GM18498 (cell line): ENCODE results near the gene SCARB2.

Source experiments
- ATAC-seq: cut with Tn5 transposase; IDR thresholded peaks from one replicate; pipeline ENCODE4 v1.9.1; 2021; ENCODE audit warnings: mild to moderate bottlenecking, moderate library complexity; ENCODE audit not compliant: unreplicated experiment

Gene SCARB2

GRCh38 chr4:76200771-76201231 lies 12.8 kb downstream of the SCARB2 start:
- ATAC-seq = no peak

- ATAC-seq = peak; percentile 87
Observed at GRCh38 chr4:76199664-76200211, 13.9 kb downstream of the SCARB2 start.

- peak; percentile 45 for ATAC-seq
Observed at GRCh38 chr4:76198411-76199237, 15.0 kb downstream of the SCARB2 start.

GRCh38 chr4:76197971-76198410 lies 15.6 kb downstream of the SCARB2 start:
- ATAC-seq = no peak

GRCh38 chr4:76197031-76197743 lies 16.4 kb downstream of the SCARB2 start:
- ATAC-seq = no peak

- no peak for ATAC-seq
Observed at GRCh38 chr4:76196376-76196775, 17.2 kb downstream of the SCARB2 start.

DNA sequence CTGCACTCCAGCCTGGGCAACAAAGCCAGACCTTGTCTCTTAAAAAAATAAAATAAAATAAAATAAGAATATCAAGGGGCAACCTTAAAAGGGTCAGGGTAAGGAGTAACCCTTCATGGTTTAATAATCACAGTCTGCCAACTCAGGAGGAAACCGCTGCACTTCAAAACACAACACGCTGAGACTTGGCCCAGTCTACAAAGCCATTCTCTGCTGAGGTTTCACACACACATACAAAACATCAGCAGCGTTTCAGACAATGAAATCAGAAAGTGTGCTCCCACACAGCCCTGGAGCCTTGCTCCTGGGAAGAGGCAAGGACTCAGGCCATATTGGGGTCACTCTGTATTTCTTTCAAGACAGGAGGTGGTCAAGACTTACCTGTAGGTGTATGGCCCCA lies 18.3 kb downstream of the SCARB2 start:
- ATAC-seq = no peak

DNA sequence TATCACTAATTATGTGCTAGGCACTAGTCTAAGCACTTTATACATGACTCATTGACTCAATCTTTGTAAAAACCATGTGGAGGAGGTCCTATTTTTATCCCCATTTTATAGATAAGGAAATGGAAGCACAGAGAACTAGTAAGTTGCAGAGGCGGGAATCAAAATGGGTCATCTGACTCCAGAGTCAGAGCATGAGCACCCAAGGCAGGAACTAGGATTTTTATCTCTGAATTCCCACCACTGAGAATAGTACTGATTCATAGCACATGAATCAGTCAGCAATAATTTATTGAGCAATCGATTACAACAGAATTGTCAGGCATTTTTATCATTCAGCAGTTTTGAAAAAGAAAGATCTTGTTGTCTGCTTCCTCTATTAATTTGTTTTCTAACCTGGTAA lies 19.3 kb downstream of the SCARB2 start:
- ATAC-seq = no peak

GRCh38 chr4:76192236-76192635 lies 21.4 kb downstream of the SCARB2 start:
- no peak for ATAC-seq

DNA sequence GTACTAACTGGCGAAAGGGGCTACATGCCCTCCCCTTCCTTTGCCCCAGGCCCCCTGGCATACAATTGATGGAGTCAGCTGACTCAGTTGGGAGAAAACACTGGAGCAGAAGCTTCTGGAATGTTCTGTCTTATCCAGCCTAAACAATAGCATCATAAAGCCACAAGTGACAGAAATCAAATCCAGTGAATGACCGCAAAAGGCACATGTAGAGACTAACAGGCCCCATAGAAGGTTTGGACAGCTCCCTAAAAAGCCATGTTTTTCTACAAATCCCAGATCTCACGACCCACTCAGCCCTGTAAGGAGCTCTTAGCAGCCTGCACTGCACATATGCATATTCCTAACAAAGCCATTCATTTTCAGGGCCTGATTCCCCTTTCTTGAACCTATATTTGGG lies 25.1 kb downstream of the SCARB2 start:
- no peak for ATAC-seq

- no peak for ATAC-seq
Observed at GRCh38 chr4:76188149-76188548, 25.5 kb downstream of the SCARB2 start.

GRCh38 chr4:76187152-76187551 lies 26.5 kb downstream of the SCARB2 start:
- no peak for ATAC-seq

DNA sequence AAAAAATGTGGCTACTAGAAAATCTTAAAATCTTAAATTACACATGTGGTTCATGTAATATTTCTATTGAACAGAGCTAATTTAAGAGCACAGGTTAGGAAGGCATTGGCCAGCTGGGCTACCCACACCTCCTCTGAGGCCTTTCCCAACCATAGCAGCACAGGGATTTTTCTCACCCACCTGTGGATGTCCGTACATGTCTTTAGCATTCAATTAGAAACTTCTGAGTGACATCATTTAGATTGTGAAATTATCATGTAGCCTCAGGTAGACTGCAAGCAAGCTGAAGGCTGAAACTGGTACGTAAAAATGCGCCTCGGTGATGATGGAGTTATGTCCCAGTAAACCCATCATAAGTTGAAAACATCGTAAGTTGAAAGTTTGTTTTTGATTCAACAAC lies 31.2 kb downstream of the SCARB2 start:
- ATAC-seq = no peak

DNA sequence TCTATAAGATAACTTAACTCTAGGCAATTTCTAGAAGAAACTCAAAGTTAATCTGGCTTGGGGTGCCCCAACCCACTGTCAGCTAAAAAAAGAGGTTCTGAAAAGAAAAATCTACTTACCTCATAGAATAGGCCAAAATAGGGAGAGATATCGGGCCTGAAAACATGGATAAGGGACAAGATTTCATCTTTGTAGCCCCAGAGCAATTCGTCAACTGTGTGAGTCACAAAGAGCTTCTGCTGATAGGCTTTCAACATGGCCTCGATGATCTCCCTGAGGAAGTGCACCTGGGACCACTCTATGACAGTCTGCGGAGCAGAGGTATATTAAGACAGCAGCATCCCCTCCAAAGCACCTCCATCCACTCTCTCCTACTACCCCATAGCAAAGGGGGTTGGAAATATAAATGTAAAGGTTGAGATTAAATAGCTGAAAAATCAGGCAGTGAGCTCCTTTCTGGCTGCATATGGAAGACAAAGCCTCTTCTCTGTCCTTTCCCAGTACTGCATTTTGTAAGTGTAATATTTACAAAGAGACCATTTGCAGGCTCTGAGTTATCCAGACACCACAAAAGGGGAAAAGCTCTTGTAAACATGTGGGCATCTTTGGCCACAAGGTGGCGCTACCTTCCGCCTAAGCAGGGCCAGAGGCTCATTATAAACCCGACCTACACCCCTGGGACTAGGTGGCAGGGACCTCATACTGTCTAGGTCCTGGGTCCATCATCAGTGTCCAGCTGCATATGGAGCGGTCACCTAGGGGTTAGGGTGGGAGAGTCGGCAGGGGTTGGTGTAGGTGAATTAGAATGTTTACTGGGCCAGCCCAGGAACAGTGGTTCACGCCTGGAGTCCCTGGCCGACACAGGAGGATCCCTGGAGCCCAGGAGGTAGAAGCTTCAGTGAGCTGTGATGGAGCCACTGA lies 34.0 kb downstream of the SCARB2 start:
- peak; percentile 82 for ATAC-seq

DNA sequence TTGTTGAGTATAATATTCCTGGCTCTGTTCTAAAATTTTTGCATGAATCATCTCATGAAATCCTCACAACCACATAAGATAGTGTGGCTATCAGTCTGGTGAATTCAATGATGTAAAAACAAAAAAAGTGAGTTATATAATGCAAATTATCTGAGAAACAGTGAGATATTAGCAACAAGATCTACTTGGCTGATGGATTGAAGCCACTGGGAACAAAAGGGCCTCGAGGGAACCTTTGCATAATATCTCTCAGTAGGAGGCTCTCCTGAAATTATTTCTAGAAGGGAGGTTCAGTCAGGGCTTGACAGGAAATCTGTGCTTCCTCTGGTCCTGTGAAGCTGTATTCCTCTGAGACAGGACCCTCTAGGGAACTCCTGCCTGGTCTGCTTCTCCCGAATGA lies 35.3 kb downstream of the SCARB2 start:
- ATAC-seq = no peak

DNA sequence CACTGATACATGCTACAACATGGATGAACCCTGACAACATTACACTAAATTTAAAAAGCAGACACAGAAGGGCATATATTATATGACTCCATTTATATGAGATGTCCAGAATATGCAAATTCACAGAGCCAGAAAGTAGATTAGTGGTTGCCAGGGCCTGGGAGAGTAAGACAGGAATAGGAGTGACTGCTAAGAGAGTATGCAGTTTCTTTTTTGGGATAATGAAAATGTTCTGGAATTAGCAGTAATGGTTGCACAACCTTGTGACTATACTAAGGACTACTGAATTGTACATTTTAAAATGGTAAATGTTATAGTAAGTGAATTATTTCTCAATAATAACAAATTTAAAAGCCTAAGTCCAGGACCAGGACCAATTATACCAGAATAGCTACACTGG lies 35.9 kb downstream of the SCARB2 start:
- no peak for ATAC-seq

DNA sequence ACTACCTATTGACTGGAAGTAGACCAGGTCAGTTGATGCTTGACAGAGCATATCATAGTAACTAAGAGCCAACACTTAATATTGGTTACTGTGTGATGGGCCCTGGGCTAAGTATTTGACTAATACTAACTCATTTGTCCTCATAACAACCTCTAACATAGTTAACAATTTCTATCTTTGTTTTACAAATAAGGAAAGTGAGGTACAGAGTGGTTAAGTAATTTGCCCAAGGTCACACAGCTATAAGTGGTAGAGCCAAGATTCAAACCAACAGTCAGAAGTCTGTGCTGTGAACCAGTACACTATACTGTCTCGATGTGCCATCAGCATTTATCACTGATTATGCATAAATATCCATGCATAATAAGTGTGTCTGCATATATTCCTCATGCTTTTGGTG lies 38.3 kb downstream of the SCARB2 start:
- ATAC-seq = no peak

- no peak for ATAC-seq
Observed at GRCh38 chr4:76174216-76174615, 39.4 kb downstream of the SCARB2 start.

DNA sequence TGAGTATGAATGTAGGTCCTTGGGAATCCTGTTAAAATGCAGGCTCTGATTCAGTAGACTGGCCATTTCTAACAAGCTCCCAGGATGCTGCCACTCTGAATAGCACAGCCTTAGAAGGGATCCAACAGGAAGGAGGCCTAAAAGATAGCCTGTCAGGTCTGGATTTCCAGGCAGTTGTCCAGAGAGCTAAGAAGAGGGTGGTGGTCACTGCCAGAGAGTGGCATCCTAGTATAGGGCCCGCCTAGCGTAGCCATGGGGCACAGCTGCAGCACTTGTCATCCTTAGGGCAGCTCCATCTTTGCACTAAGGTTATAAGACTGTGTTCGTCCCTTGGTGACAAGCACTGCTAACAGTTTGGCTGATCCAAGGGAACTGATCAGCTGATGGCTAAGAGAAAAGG lies 44.9 kb downstream of the SCARB2 start:
- ATAC-seq = no peak

DNA sequence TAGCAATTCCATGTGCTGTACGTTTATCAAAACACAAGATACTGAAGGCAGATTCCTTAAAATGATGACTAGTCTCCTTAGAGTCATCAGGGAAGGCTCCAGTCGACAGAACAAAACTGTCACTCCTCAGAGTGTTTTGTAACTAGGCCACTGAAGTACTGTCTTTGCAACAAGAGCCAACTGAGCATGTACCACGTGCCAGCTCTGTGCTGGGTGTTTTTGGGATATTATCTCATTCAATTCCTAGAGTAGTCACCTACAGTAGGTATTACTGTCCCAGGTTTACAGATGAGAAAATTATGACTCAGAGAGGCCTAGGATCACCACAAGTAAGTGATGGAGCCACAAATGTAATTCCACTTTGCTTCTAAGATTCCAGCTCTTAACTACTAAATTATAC lies 47.1 kb downstream of the SCARB2 start:
- ATAC-seq = no peak

- ATAC-seq = no peak
Observed at GRCh38 chr4:76160355-76160754, 53.3 kb downstream of the SCARB2 start.
